HCT116 (cell line): ENCODE results near the gene TNFRSF19. TPM values are rescaled to one million over a fixed set of nuclear protein-coding genes. Genes with fewer than 3 reads are reported as not detected.

ENCODE experiments used
- ATAC-seq: fragments of 200-7000 bp; cut with Tn5 transposase; 2 replicates; pipeline ENCODE4 v1.9.1; 2020; ENCODE audit warnings: mild to moderate bottlenecking, moderate library complexity
- BruUV-seq: library from RNA; stranded (reverse); fragments of 400-500 nt; replicated peaks from 2 replicates; lab custom pipeline; 2021; lab: Mats Ljungman, UMichigan
- CTCF ChIA-PET: fragments of 300-600 bp; sonication (Branson Sonifier 250); formaldehyde crosslinking; loops from one replicate; lab custom pipeline; 2021; ENCODE audit warnings: antibody characterized with exemption; lab: Charles Lee
- POLR2A ChIA-PET: fragments of 300-600, 350-600 bp; sonication (Branson Sonifier 250); formaldehyde crosslinking; loops from one replicate; lab custom pipeline; 2021; ENCODE audit warnings: antibody characterized with exemption; lab: Charles Lee
- RAD21 ChIA-PET, 2 experiments: fragments of 300-600 bp; sonication (Branson Sonifier 250); formaldehyde crosslinking; loops; one replicate each; lab custom pipeline; 2023; ENCODE audit warnings: low total read pairs in 2 of 2; ENCODE audit not compliant: uncharacterized antibody in 2 of 2, unreplicated experiment in 2 of 2, low non-redundant PET in 1 of 2; lab: Charles Lee
- DNase-seq: peaks from one replicate; pipeline ENCODE4 v3.0.0-alpha.2; 2010; ENCODE audit warnings: low read depth, low spot score
- H2AFZ ChIP-seq: fragments of 200-600 bp; shearing (Covaris generic), sonication (generic); 2 replicates; pipeline ENCODE4 v1.6.1; 2017; ENCODE audit warnings: low read depth, mixed run types, mixed read lengths, antibody characterized with exemption, low read length; ENCODE audit not compliant: poor library complexity, severe bottlenecking
- H3K27ac ChIP-seq: 2 replicates; pipeline ENCODE4 v1.5.1; 2012; ENCODE audit warnings: low read depth, low read length
- H3K27me3 ChIP-seq: fragments of 200-600 bp; sonication (generic); 2 replicates; pipeline ENCODE4 v1.6.1; 2016; ENCODE audit warnings: mixed run types, low read length, mixed read lengths; ENCODE audit not compliant: insufficient read depth
- H3K36me3 ChIP-seq, 2 experiments: fragments of 200-500 bp in 1 of 2; fragments of 200-600 bp in 1 of 2; sonication (Bioruptor generic) in 1 of 2; sonication (generic) in 1 of 2; 2 replicates each; pipeline versions ENCODE4 v1.5.1 to v1.6.1; 2014 to 2016; ENCODE audit warnings: low read length in 2 of 2, inconsistent platforms in 1 of 2, mixed read lengths in 1 of 2, mixed run types in 1 of 2; ENCODE audit not compliant: insufficient read depth in 2 of 2, control insufficient read depth in 1 of 2
- H3K4me1 ChIP-seq, 2 experiments: fragments of 200-600 bp in 1 of 2; sonication (generic) in 1 of 2; 2 replicates each; pipeline versions ENCODE4 v1.5.1 to v1.6.1; 2012 to 2017; ENCODE audit warnings: low read length in 2 of 2, inconsistent platforms in 1 of 2, mild to moderate bottlenecking in 1 of 2, mixed read lengths in 1 of 2, mixed run types in 1 of 2, moderate library complexity in 1 of 2; ENCODE audit not compliant: insufficient read depth in 2 of 2, control insufficient read depth in 1 of 2
- H3K4me2 ChIP-seq: fragments of 200-600 bp; sonication (generic); 2 replicates; pipeline ENCODE4 v1.6.1; 2017; ENCODE audit warnings: mixed run types, low read length, mixed read lengths
- H3K4me3 ChIP-seq, 2 experiments: fragments of 200-600 bp in 1 of 2; sonication (generic) in 1 of 2; replicated peaks in 1 of 2; 2 replicates each; pipeline ENCODE4 v1.5.1; 2011 to 2016; ENCODE audit warnings: low read length in 2 of 2, control low read depth in 1 of 2, low read depth in 1 of 2, mild to moderate bottlenecking in 1 of 2, mixed read lengths in 1 of 2, mixed run types in 1 of 2
- H3K79me2 ChIP-seq: fragments of 200-600 bp; sonication (generic); 2 replicates; pipeline ENCODE4 v1.6.1; 2017; ENCODE audit warnings: mild to moderate bottlenecking, mixed run types, low read length, moderate library complexity, mixed read lengths; ENCODE audit not compliant: insufficient read depth
- H3K9ac ChIP-seq: fragments of 200-600 bp; sonication (generic); 2 replicates; pipeline ENCODE4 v1.6.1; 2016; ENCODE audit warnings: low read length, mixed read lengths
- H3K9me2 ChIP-seq: fragments of 200-600 bp; sonication (generic), shearing (Covaris generic); 2 replicates; pipeline ENCODE4 v1.6.1; 2017; ENCODE audit warnings: mixed run types, mild to moderate bottlenecking, moderate library complexity; ENCODE audit not compliant: insufficient read depth
- H3K9me3 ChIP-seq, 2 experiments: fragments of 200-500 bp in 1 of 2; fragments of 200-600 bp in 1 of 2; sonication (Bioruptor generic) in 1 of 2; sonication (generic) in 1 of 2; 2 replicates each; pipeline ENCODE4 v1.6.1; 2014 to 2017; ENCODE audit warnings: low read length in 2 of 2, mixed read lengths in 2 of 2, inconsistent platforms in 1 of 2, low read depth in 1 of 2, mild to moderate bottlenecking in 1 of 2, mixed run types in 1 of 2, moderate library complexity in 1 of 2; ENCODE audit not compliant: control insufficient read depth in 1 of 2, insufficient read depth in 1 of 2
- H4K20me1 ChIP-seq: fragments of 200-600 bp; sonication (generic), shearing (Covaris generic); 2 replicates; pipeline ENCODE4 v1.6.1; 2017; ENCODE audit warnings: mixed run types, mild to moderate bottlenecking, moderate library complexity; ENCODE audit not compliant: insufficient read depth
- CBX3 ChIP-seq: IDR thresholded peaks from 2 replicates; pipeline ENCODE4 v1.6.1; 2012; ENCODE audit warnings: low read depth
- CEBPB ChIP-seq: IDR thresholded peaks from 2 replicates; pipeline ENCODE4 v1.6.1; 2012; ENCODE audit warnings: low read depth
- EGR1 ChIP-seq: IDR thresholded peaks from 2 replicates; pipeline ENCODE4 v1.6.1; 2012; ENCODE audit warnings: low read depth
- ELF1 ChIP-seq: IDR thresholded peaks from 2 replicates; pipeline ENCODE4 v1.6.1; 2012; ENCODE audit warnings: low read depth, borderline replicate concordance
- FOSL1 ChIP-seq: IDR thresholded peaks from 2 replicates; pipeline ENCODE4 v1.6.1; 2012; ENCODE audit warnings: low read depth
- JUND ChIP-seq: IDR thresholded peaks from 2 replicates; pipeline ENCODE4 v1.6.1; 2012
- POLR2AphosphoS5 ChIP-seq: IDR thresholded peaks from 2 replicates; pipeline ENCODE4 v1.6.1; 2011; ENCODE audit warnings: mild to moderate bottlenecking, low read depth, low read length, moderate library complexity
- RAD21 ChIP-seq: IDR thresholded peaks from 2 replicates; pipeline ENCODE4 v1.6.1; 2012; ENCODE audit warnings: low read depth, mild to moderate bottlenecking
- SIN3A ChIP-seq: IDR thresholded peaks from 2 replicates; pipeline ENCODE4 v1.6.1; 2012; ENCODE audit warnings: low read depth
- SRF ChIP-seq: IDR thresholded peaks from 2 replicates; pipeline ENCODE4 v1.6.1; 2012; ENCODE audit warnings: low read depth
- YY1 ChIP-seq: IDR thresholded peaks from 2 replicates; pipeline ENCODE4 v1.6.1; 2011; ENCODE audit warnings: low read length, low read depth, moderate library complexity, mild to moderate bottlenecking; ENCODE audit not compliant: insufficient replicate concordance; ENCODE audit errors: extremely low read depth
- ZFX ChIP-seq: fragments of 450-650 bp; IDR thresholded peaks from 2 replicates; pipeline ENCODE4 v1.6.1; 2017
- ZNF274 ChIP-seq: fragments of 200-500 bp; sonication (Bioruptor generic); IDR thresholded peaks from 2 replicates; pipeline ENCODE4 v1.6.1; 2014; ENCODE audit warnings: mild to moderate bottlenecking, low read depth, low read length, inconsistent platforms
- intact Hi-C: fragments of 100-400 bp; cut with micrococcal nuclease; formaldehyde crosslinking; loops from 2 replicates; pipeline ENCODE4 v1.10.0; 2022
- total RNA-seq: library from RNA; stranded (reverse); gene quantifications from one replicate; pipeline ENCODE4 v1.2.1, GENCODE V29; 2021; ENCODE audit not compliant: unreplicated experiment
- TF ChIP-seq, protein P1 (sequence below): IDR thresholded peaks from 2 replicates; pipeline ENCODE4 v1.6.1; 2012; ENCODE audit warnings: low read depth
- TF ChIP-seq, protein P2 (sequence below): IDR thresholded peaks from 2 replicates; pipeline ENCODE4 v1.6.1; 2012
- TF ChIP-seq, protein P3 (sequence below): IDR thresholded peaks from 2 replicates; pipeline ENCODE4 v1.6.1; 2012
- TF ChIP-seq, protein P4 (sequence below), 3 experiments: fragments of 200-600 bp in 1 of 3; sonication (generic) in 1 of 3; IDR thresholded peaks in 2 of 3; conservative IDR thresholded peaks in 1 of 3; 2 replicates each; pipeline ENCODE4 v1.5.1; 2012 to 2017; ENCODE audit warnings: low read depth in 2 of 3, low read length in 2 of 3, antibody characterized with exemption in 1 of 3, borderline replicate concordance in 1 of 3, control low read depth in 1 of 3, mild to moderate bottlenecking in 1 of 3, mixed read lengths in 1 of 3, mixed run types in 1 of 3, moderate library complexity in 1 of 3; ENCODE audit not compliant: insufficient read depth in 1 of 3
- TF ChIP-seq, protein P5 (sequence below): IDR thresholded peaks from 2 replicates; pipeline ENCODE4 v1.6.1; 2011; ENCODE audit warnings: mild to moderate bottlenecking, low read length, moderate library complexity; ENCODE audit not compliant: insufficient replicate concordance; ENCODE audit errors: extremely low read depth

Gene TNFRSF19
- total RNA-seq, 1 experiment from 2014 or later: 1.1 TPM

DNA sequence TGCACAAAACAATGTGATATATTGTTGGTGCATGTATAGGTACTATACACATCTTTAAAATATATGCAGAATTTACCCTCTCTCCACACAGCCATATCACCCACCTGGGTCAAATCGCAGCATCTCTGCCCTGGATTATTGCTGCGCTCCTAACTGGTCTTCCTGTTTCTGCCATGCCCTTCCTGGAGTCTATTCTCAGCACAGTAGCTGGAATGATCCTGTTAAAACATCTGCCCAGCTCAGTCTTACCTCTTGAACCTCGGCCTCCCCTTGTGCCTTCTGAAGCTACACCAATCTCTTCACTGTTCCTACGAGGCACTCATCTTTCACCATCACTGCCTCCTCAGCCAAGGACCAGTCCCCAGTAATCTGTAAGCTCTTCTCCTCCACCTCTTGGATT is 25.5 kb upstream of the TNFRSF19 start:
- no TSS peak for BruUV-seq
- no peaks in the 10 kb centered on the region for H3K9me3 ChIP-seq
- no peaks in the 10 kb centered on the region for H3K27me3 ChIP-seq
- no peak overlapping the region for H3K9ac ChIP-seq
- H4K20me1 ChIP-seq: no peaks in the 10 kb centered on the region
- ChIA-PET RAD21 (no interaction called here), POLR2A (no interaction called here), CTCF (no interaction called here)
- H3K27ac ChIP-seq: no peak overlapping the region
- no peaks in the 10 kb centered on the region for H3K36me3 ChIP-seq
- ATAC-seq (no peak), DNase-seq (no peak)
- no peaks in the 10 kb centered on the region for H3K9me2 ChIP-seq
- H2AFZ ChIP-seq: no peak overlapping the region
- no peak overlapping the region for H3K4me3 ChIP-seq
- no peaks in the 10 kb centered on the region for H3K4me1 ChIP-seq
- no peaks in the 10 kb centered on the region for H3K79me2 ChIP-seq
- TF ChIP-seq SIN3A (no peak), CBX3 (no peak), ELF1 (no peak), CEBPB (no peak), YY1 (no peak), POLR2AphosphoS5 (no peak), RAD21 (no peak), EGR1 (no peak), ZFX (no peak), SRF (no peak), FOSL1 (no peak), JUND (no peak), ZNF274 (no peak)
- TF ChIP-seq, protein P1, sequence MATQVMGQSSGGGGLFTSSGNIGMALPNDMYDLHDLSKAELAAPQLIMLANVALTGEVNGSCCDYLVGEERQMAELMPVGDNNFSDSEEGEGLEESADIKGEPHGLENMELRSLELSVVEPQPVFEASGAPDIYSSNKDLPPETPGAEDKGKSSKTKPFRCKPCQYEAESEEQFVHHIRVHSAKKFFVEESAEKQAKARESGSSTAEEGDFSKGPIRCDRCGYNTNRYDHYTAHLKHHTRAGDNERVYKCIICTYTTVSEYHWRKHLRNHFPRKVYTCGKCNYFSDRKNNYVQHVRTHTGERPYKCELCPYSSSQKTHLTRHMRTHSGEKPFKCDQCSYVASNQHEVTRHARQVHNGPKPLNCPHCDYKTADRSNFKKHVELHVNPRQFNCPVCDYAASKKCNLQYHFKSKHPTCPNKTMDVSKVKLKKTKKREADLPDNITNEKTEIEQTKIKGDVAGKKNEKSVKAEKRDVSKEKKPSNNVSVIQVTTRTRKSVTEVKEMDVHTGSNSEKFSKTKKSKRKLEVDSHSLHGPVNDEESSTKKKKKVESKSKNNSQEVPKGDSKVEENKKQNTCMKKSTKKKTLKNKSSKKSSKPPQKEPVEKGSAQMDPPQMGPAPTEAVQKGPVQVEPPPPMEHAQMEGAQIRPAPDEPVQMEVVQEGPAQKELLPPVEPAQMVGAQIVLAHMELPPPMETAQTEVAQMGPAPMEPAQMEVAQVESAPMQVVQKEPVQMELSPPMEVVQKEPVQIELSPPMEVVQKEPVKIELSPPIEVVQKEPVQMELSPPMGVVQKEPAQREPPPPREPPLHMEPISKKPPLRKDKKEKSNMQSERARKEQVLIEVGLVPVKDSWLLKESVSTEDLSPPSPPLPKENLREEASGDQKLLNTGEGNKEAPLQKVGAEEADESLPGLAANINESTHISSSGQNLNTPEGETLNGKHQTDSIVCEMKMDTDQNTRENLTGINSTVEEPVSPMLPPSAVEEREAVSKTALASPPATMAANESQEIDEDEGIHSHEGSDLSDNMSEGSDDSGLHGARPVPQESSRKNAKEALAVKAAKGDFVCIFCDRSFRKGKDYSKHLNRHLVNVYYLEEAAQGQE: no peak
- TF ChIP-seq, protein P2, sequence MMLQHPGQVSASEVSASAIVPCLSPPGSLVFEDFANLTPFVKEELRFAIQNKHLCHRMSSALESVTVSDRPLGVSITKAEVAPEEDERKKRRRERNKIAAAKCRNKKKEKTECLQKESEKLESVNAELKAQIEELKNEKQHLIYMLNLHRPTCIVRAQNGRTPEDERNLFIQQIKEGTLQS: no peak
- TF ChIP-seq, protein P3, sequence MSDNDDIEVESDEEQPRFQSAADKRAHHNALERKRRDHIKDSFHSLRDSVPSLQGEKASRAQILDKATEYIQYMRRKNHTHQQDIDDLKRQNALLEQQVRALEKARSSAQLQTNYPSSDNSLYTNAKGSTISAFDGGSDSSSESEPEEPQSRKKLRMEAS: no peak
- TF ChIP-seq, protein P4, sequence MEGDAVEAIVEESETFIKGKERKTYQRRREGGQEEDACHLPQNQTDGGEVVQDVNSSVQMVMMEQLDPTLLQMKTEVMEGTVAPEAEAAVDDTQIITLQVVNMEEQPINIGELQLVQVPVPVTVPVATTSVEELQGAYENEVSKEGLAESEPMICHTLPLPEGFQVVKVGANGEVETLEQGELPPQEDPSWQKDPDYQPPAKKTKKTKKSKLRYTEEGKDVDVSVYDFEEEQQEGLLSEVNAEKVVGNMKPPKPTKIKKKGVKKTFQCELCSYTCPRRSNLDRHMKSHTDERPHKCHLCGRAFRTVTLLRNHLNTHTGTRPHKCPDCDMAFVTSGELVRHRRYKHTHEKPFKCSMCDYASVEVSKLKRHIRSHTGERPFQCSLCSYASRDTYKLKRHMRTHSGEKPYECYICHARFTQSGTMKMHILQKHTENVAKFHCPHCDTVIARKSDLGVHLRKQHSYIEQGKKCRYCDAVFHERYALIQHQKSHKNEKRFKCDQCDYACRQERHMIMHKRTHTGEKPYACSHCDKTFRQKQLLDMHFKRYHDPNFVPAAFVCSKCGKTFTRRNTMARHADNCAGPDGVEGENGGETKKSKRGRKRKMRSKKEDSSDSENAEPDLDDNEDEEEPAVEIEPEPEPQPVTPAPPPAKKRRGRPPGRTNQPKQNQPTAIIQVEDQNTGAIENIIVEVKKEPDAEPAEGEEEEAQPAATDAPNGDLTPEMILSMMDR (IDR thresholded peaks at IDR 0.05 in 2 of 3, conservative IDR thresholded peaks at IDR 0.05 in 1 of 3; ENCODE audit: borderline replicate concordance in 1 of 3, insufficient read depth in 1 of 3, low read depth in 2 of 3, low read length in 2 of 3): no peak
- TF ChIP-seq, protein P5, sequence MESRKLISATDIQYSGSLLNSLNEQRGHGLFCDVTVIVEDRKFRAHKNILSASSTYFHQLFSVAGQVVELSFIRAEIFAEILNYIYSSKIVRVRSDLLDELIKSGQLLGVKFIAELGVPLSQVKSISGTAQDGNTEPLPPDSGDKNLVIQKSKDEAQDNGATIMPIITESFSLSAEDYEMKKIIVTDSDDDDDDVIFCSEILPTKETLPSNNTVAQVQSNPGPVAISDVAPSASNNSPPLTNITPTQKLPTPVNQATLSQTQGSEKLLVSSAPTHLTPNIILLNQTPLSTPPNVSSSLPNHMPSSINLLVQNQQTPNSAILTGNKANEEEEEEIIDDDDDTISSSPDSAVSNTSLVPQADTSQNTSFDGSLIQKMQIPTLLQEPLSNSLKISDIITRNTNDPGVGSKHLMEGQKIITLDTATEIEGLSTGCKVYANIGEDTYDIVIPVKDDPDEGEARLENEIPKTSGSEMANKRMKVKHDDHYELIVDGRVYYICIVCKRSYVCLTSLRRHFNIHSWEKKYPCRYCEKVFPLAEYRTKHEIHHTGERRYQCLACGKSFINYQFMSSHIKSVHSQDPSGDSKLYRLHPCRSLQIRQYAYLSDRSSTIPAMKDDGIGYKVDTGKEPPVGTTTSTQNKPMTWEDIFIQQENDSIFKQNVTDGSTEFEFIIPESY: no peak
- intact Hi-C loops: no loop called here
- H3K4me2 ChIP-seq: no peak overlapping the region
